Suprapubic skin (tissue), 4 donors: Measurements from ENCODE around the gene GRM7. TPM values are rescaled to one million over a fixed set of nuclear protein-coding genes. Genes with fewer than 3 reads are reported as not detected.

Experiments
- DNase-seq, 2 donors: peaks; one replicate each; pipeline ENCODE4 v3.0.0-alpha.2; 2019; ENCODE audit warnings: low spot score in 2 of 2
- H3K27ac ChIP-seq: fragments of 200-600 bp; sonication (generic); one replicate; pipeline ENCODE4 v1.5.1; 2019
- H3K27me3 ChIP-seq: fragments of 200-600 bp; sonication (generic); one replicate; pipeline ENCODE4 v1.5.1; 2019
- H3K36me3 ChIP-seq: fragments of 200-600 bp; sonication (generic); one replicate; pipeline ENCODE4 v1.5.1; 2019
- H3K4me1 ChIP-seq: fragments of 200-600 bp; sonication (generic); one replicate; pipeline ENCODE4 v1.5.1; 2019
- H3K4me3 ChIP-seq: fragments of 200-600 bp; sonication (generic); one replicate; pipeline ENCODE4 v1.5.1; 2019; ENCODE audit warnings: mild to moderate bottlenecking
- H3K9me3 ChIP-seq: fragments of 200-600 bp; sonication (generic); one replicate; pipeline ENCODE4 v1.5.1; 2019
- EP300 ChIP-seq: sonication (generic); formaldehyde crosslinking; IDR thresholded peaks from one replicate; pipeline ENCODE4 v1.6.1; 2017; ENCODE audit warnings: antibody characterized with exemption
- POLR2A ChIP-seq, 2 donors: fragments of 450-650 bp; IDR thresholded peaks; one replicate each; pipeline ENCODE4 v1.6.1; 2017; ENCODE audit warnings: antibody characterized with exemption in 2 of 2, mild to moderate bottlenecking in 2 of 2, moderate library complexity in 2 of 2
- POLR2AphosphoS5 ChIP-seq, 3 donors: sonication (generic); formaldehyde crosslinking; IDR thresholded peaks; one replicate each; pipeline ENCODE4 v1.6.1; 2017; ENCODE audit warnings: antibody characterized with exemption in 3 of 3
- WGBS: methylation state at CpG from one replicate; pipeline ENCODE4 v1.1.5; 2018; 5-methylcytosine and 5-hydroxymethylcytosine counted together
- total RNA-seq, 4 donors: library from RNA; depleted of rRNA; stranded (reverse); fragments of >200 nt; gene quantifications; one replicate each; pipeline ENCODE4 v1.1.0, GENCODE V29; 2016
- TF ChIP-seq, protein P1 (sequence below), 2 donors: fragments of 200-600 bp in 1 of 2; fragments of 450-650 bp in 1 of 2; sonication (generic) in 1 of 2; IDR thresholded peaks; one replicate each; pipeline ENCODE4 v1.5.1; 2016 to 2019; ENCODE audit warnings: antibody characterized with exemption in 2 of 2, mild to moderate bottlenecking in 1 of 2, moderate library complexity in 1 of 2

GRM7 gene
- total RNA-seq, 4 donors from 2014 or later = 0.21 to 0.48 TPM; not detected in 2

DNA sequence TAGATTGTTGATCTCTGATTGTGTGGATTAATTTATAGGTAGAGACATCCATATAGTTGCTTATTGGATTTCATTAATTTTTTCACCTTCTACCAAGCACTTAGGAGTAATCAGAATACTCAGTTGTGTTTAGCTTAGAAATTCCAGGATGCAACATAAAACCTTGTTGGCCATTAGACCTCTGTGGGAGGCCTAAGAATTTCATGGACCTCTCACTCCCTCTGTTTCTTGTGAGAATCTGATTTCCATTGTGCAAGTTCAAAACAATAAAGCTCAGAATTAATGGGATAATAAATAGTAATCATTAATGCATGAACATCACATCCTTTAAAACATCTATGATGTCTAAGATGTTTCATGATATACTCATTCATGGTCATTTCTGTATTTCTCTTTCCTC, 332.4 kb downstream of the GRM7 start:
- DNase-seq = no peak
- Histone ChIP-seq H3K4me1 (peaks cover 4% of the 10 kb centered on the region), H3K27me3 (no peaks in the 10 kb centered on the region), H3K9me3 (no peaks in the 10 kb centered on the region), H3K36me3 (no peaks in the 10 kb centered on the region), H3K27ac (no peak overlapping the region), H3K4me3 (no peak overlapping the region)
- no peak for TF ChIP-seq EP300
- TF ChIP-seq, protein P1, sequence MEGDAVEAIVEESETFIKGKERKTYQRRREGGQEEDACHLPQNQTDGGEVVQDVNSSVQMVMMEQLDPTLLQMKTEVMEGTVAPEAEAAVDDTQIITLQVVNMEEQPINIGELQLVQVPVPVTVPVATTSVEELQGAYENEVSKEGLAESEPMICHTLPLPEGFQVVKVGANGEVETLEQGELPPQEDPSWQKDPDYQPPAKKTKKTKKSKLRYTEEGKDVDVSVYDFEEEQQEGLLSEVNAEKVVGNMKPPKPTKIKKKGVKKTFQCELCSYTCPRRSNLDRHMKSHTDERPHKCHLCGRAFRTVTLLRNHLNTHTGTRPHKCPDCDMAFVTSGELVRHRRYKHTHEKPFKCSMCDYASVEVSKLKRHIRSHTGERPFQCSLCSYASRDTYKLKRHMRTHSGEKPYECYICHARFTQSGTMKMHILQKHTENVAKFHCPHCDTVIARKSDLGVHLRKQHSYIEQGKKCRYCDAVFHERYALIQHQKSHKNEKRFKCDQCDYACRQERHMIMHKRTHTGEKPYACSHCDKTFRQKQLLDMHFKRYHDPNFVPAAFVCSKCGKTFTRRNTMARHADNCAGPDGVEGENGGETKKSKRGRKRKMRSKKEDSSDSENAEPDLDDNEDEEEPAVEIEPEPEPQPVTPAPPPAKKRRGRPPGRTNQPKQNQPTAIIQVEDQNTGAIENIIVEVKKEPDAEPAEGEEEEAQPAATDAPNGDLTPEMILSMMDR (IDR thresholded peaks at IDR 0.05) = no peak
- no peak for TF ChIP-seq POLR2A (IDR thresholded peaks at IDR 0.05)
- TF ChIP-seq POLR2AphosphoS5 (IDR thresholded peaks at IDR 0.05) = no peak

DNA sequence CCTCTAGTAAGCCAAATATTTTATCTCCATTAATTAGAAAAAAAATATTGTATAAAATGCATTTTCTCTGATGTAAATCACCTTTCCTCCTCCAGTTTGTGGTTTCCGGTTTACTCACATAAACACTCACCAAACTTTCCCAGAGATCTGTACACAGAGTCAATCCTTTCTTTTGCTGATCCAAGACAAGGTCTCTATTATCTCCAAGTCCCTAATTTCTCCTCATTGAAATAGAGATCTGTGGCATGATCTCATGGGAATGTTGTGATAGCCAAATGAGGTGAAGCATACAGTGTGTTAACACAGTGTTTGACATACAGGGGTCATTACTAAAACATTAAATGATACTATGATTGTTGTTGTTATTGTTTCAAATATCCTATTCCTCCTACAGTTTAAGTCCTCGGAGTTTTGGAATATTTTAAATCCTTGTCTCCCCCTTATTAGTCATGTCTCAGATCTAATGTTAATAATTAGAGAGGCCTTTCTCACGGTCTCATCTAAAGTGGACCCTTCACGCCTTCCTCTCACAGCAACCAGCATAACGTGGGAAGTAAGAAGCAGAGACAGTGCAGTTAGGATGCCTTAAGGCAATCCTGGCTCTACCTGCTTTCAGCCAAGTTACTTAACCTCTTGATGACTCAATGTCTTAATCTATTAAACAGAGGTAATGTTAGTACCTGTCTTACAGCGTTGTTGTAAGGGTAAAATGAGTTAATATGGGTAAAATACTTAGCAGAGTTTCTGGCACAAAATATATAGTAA, 333.3 kb downstream of the GRM7 start:
- no peaks in the 10 kb centered on the region for H3K9me3 ChIP-seq
- peaks cover 4% of the 10 kb centered on the region for H3K4me1 ChIP-seq
- H3K36me3 ChIP-seq = no peaks in the 10 kb centered on the region
- H3K27ac ChIP-seq = no peak overlapping the region
- WGBS = 53% methylated on average over 6 of the region's 6 CpGs
- TF ChIP-seq POLR2A (IDR thresholded peaks at IDR 0.05) (no peak), EP300 (no peak), POLR2AphosphoS5 (IDR thresholded peaks at IDR 0.05) (no peak)
- TF ChIP-seq, protein P1 (IDR thresholded peaks at IDR 0.05) = no peak
- no peaks in the 10 kb centered on the region for H3K27me3 ChIP-seq
- no peak overlapping the region for H3K4me3 ChIP-seq
- no peak for DNase-seq

DNA sequence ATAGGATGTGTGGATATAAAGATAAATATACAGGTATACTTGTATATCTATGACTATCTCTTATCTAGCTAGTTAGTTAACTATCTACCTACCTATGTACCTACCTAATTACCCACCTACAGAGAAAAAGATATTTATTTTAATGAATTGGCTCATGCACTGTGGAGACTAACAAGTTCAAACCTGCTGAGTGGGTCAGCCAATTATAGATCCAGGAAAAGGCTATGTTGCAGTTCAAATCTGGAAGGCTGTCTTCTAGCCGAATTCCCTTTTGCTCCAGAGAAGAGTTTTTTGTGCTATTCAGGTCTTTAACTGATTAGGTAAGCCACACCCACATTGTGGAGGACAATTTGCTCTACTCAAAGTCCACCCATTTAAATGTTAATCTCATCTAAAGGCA, 335.0 kb downstream of the GRM7 start:
- H3K4me1 ChIP-seq = peaks cover 4% of the 10 kb centered on the region
- no peaks in the 10 kb centered on the region for H3K27me3 ChIP-seq
- no peak overlapping the region for H3K27ac ChIP-seq
- TF ChIP-seq POLR2AphosphoS5 (IDR thresholded peaks at IDR 0.05) (no peak), POLR2A (IDR thresholded peaks at IDR 0.05) (no peak), EP300 (no peak)
- TF ChIP-seq, protein P1 (IDR thresholded peaks at IDR 0.05) = no peak
- no peaks in the 10 kb centered on the region for H3K36me3 ChIP-seq
- H3K4me3 ChIP-seq = no peak overlapping the region
- 43% methylated on average over 1 of the region's 1 CpG for WGBS
- no peak for DNase-seq
- no peaks in the 10 kb centered on the region for H3K9me3 ChIP-seq

DNA sequence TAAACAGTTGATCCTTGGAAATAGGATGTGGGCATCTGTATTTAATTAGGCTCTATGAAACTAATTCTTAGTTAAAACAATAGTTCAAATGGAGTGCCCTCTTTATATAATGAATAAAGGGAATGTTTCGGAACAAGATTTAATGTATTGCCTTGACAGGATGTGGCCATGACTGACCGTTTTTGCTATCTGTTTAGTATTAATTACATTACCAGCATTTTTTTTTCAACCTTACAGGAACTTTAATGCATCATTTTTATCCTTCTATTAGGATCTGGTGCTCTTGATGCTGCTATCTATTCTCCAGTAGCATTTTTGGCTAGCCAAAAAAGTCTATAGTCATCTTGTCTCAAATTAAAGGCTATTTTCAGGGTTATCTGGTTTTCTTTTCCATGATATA, 340.9 kb downstream of the GRM7 start:
- WGBS = 70% methylated on average over 2 of the region's 2 CpGs
- no peaks in the 10 kb centered on the region for H3K36me3 ChIP-seq
- H3K27ac ChIP-seq = no peak overlapping the region
- no peaks in the 10 kb centered on the region for H3K27me3 ChIP-seq
- DNase-seq = no peak
- H3K4me3 ChIP-seq = no peak overlapping the region
- no peaks in the 10 kb centered on the region for H3K9me3 ChIP-seq
- no peak for TF ChIP-seq POLR2A (IDR thresholded peaks at IDR 0.05)
- no peak for TF ChIP-seq EP300
- TF ChIP-seq POLR2AphosphoS5 (IDR thresholded peaks at IDR 0.05) = no peak
- TF ChIP-seq, protein P1 (IDR thresholded peaks at IDR 0.05) = no peak
- H3K4me1 ChIP-seq = peaks cover 16% of the 10 kb centered on the region

DNA sequence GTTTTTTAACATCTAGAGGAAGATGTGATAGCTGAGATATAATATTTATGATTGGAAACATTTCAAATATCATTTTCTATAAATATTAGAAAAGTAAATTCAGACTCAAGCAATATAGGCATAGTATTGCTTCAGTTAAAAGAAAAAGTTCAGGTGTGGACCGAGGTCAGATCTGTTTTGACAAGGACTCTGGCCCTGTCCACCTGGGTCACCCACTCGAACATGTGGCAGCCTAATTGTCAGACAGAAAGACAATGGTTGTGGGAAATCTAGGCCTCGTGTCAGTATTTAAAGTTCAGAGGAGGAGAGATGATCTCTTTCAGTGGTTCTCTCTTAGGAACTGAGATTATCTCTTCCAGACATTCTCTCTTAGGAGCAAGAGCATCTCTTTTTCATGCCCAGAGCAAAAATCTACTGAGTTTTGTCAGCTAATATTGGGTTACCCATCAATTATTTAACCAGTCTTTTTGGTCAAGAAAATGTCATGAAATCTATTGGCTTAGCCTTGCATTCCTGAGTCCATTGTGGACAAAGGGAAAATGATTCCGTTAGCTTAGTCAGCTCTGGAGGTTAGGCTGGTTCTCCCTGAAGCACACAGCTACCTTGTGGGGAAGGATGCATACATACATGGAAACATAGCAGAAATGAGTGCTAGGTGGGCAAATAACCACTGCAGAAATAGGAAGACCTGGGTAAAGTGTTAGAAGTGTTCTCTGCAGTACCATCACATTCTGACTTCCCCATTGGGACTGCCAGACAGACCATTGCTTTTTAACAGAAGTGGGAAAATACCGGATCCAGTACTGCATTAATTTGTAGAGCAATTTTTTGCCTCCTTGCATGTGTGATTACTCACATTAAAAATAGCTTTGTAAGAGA, 343.3 kb downstream of the GRM7 start:
- Histone ChIP-seq H3K27ac (no peak overlapping the region), H3K27me3 (no peaks in the 10 kb centered on the region), H3K9me3 (no peaks in the 10 kb centered on the region), H3K36me3 (no peaks in the 10 kb centered on the region), H3K4me1 (peaks cover 16% of the 10 kb centered on the region), H3K4me3 (no peak overlapping the region)
- no peak for DNase-seq
- WGBS = 84% methylated on average over 5 of the region's 5 CpGs
- no peak for TF ChIP-seq EP300
- no peak for TF ChIP-seq POLR2AphosphoS5 (IDR thresholded peaks at IDR 0.05)
- no peak for TF ChIP-seq POLR2A (IDR thresholded peaks at IDR 0.05)
- TF ChIP-seq, protein P1 (IDR thresholded peaks at IDR 0.05) = no peak
